Erythroblast (primary cell): Measurements from ENCODE around the gene PIK3R1.
A peak's percentile ranks its signal among the peaks of the same experiment; 100 is the strongest.

Source experiments
- DNase-seq, 2 experiments: peaks; one replicate each; lab custom pipeline; 2025; lab: John Stamatoyannopoulos, UW
- GATA1 ChIP-seq: IDR thresholded peaks from 2 replicates; pipeline ENCODE4 v1.6.1; 2011; ENCODE audit warnings: low read depth, mild to moderate bottlenecking, control low read depth, low read length, moderate library complexity
- POLR2A ChIP-seq: IDR thresholded peaks from 2 replicates; pipeline ENCODE4 v1.6.1; 2011; ENCODE audit warnings: mild to moderate bottlenecking, low read length

PIK3R1 gene

GRCh38 chr5:68245319-68245718 is 29.8 kb downstream of the PIK3R1 start:
- TF ChIP-seq GATA1 (no peak), POLR2A (no peak)
- no peak for DNase-seq

DNA sequence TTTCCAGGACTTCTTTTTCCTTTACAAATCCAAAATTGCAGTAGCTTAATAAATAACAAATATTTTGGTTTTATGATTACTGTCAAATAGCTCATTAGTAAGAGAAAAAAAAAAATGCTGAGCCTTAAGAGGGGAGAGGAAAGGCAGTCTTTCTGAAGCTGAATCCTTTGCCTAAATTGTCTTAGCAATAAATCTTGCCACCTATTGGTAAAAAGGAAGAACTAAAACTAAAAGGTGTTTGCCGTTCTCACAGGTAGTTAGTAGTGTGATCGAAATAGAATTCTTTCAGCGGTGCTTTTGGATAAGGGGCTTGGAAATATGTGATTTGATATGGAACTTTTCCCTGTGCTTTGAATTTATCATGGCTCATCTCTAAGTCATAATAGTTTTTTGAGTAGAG is 31.2 kb downstream of the PIK3R1 start:
- TF ChIP-seq POLR2A (no peak), GATA1 (no peak)
- DNase-seq: no peak

- DNase-seq: no peak
- TF ChIP-seq GATA1 (no peak), POLR2A (no peak)
Observed at GRCh38 chr5:68247627-68248026, 32.1 kb downstream of the PIK3R1 start.

DNA sequence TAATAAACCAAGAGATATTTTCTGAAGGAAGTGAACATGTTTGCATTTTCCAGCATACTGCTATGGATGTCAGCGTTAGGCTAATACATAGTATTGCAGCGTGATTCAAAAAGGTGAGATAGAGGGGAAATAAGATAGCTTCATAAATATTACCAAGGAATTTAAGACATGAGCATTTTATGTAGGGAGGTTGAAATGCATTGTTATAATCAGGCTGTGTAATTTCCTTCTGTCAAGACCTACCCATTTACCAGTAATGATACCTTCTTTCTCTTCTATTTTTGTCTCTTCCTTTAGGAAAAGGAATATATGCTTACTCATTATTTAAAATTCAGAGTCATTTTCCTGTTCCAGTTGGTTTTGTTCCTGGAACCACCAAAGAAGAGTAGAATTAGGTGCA is 33.3 kb downstream of the PIK3R1 start:
- TF ChIP-seq POLR2A: no peak
- TF ChIP-seq GATA1: no peak
- DNase-seq: no peak

- no peak for DNase-seq
- no peak for TF ChIP-seq GATA1
- no peak for TF ChIP-seq POLR2A
Observed at GRCh38 chr5:68249520-68249919, 34.0 kb downstream of the PIK3R1 start.

DNA sequence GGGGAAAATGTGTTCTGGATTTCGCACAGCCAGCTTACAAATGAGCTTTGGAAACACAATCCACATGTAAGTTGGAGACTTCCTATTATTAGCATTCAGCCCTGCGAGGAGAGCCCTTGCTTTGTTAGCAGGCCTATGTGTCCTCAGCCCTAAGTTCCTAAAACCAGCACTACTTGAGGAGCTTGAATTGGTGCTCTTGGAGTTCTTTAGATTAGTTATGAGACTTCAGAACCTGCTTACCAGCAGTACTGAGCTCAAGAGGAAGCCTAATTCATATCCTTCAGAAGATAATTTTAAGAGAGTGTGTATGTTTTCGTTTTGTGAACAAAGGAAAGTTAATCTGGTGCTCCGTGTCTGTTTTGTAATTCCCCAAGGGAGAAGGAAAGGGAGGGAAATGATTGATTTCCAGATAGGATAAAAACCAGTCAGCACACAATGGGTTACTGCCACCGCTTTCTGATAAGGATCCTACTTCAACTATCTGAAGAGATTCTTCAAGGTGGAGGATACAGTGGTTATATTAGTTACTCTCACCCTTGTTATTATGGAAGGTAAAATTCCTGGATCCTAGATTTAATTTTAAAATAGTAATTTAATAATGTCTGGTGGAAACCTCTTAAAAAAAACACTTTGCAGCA is 35.2 kb downstream of the PIK3R1 start:
- no peak for DNase-seq
- TF ChIP-seq POLR2A (no peak), GATA1 (no peak)

GRCh38 chr5:68251386-68251785 is 35.8 kb downstream of the PIK3R1 start:
- no peak for DNase-seq
- TF ChIP-seq POLR2A (no peak), GATA1 (no peak)

- TF ChIP-seq POLR2A: no peak
- no peak for TF ChIP-seq GATA1
- DNase-seq: no peak
Observed at GRCh38 chr5:68251804-68252522, 36.4 kb downstream of the PIK3R1 start.

- TF ChIP-seq GATA1 (no peak), POLR2A (no peak)
- DNase-seq: peak; percentile 70 to 79
Observed at GRCh38 chr5:68252673-68253623, 37.4 kb downstream of the PIK3R1 start.

- no peak for DNase-seq
- TF ChIP-seq POLR2A (no peak), GATA1 (no peak)
Observed at GRCh38 chr5:68253624-68254585, 38.3 kb downstream of the PIK3R1 start.

- DNase-seq: no peak
- TF ChIP-seq GATA1 (no peak), POLR2A (no peak)
Observed at GRCh38 chr5:68254810-68255209, 39.3 kb downstream of the PIK3R1 start.

- TF ChIP-seq GATA1 (no peak), POLR2A (no peak)
- DNase-seq: no peak
Observed at GRCh38 chr5:68255305-68256120, 40.0 kb downstream of the PIK3R1 start.

DNA sequence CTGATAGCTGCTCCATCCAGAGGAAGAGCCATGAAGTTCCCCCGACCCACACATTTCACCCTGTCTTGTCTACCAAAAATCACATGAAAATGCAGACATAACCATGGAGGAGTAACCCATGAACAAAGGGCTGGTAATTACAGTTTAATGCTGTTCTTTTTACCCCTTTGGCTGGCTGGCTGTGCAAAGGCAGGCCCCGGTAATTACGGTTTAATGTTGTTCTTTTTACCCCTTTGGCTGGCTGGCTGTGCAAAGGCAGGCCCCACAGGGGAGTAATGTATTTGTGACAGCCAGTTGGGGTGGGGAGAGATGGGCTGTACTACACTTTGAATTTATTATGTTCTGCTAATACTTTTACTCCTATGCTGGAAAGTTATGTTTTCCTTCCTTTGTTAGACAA is 41.7 kb downstream of the PIK3R1 start:
- TF ChIP-seq GATA1 (no peak), POLR2A (no peak)
- no peak for DNase-seq
